Thymus (tissue), 11 donors: Measurements from ENCODE around the gene CRYL1. TPM values are rescaled to one million over a fixed set of nuclear protein-coding genes. Genes with fewer than 3 reads are reported as not detected.

Experiments used
- DNase-seq, 9 donors: peaks; one replicate each; pipeline ENCODE4 v3.0.0-alpha.2; 2013; ENCODE audit warnings: low spot score in 9 of 9, low read depth in 6 of 9, missing footprints in 1 of 9
- H3K27ac ChIP-seq, 2 donors: one replicate each; pipeline ENCODE4 v1.5.1; 2013; ENCODE audit warnings: control low read depth in 1 of 2, low read depth in 1 of 2, low read length in 1 of 2, mild to moderate bottlenecking in 1 of 2, moderate library complexity in 1 of 2
- H3K27me3 ChIP-seq, 2 donors: one replicate each; pipeline ENCODE4 v1.5.1; 2013; ENCODE audit warnings: low read length in 1 of 2; ENCODE audit not compliant: control insufficient read depth in 2 of 2, insufficient read depth in 1 of 2
- H3K36me3 ChIP-seq, 2 donors: one replicate each; pipeline ENCODE4 v1.5.1; 2013; ENCODE audit warnings: low read length in 1 of 2, mild to moderate bottlenecking in 1 of 2, moderate library complexity in 1 of 2; ENCODE audit not compliant: control insufficient read depth in 2 of 2, insufficient read depth in 2 of 2
- H3K4me1 ChIP-seq, 2 donors: one replicate each; pipeline ENCODE4 v1.5.1; 2013; ENCODE audit warnings: low read length in 2 of 2; ENCODE audit not compliant: control insufficient read depth in 2 of 2, insufficient read depth in 2 of 2
- H3K4me3 ChIP-seq, 2 donors: one replicate each; pipeline ENCODE4 v1.5.1; 2013; ENCODE audit warnings: low read length in 2 of 2, control low read depth in 1 of 2, mild to moderate bottlenecking in 1 of 2
- H3K9me3 ChIP-seq, 2 donors: one replicate each; pipeline ENCODE4 v1.5.1; 2013; ENCODE audit warnings: low read length in 1 of 2, mild to moderate bottlenecking in 1 of 2; ENCODE audit not compliant: control insufficient read depth in 2 of 2, insufficient read depth in 1 of 2
- WGBS: extraction: QIAGEN DNeasy Blood & Tissue Kit; methylation state at CpG from one replicate; pipeline ENCODE4 v1.1.7; 2013; 5-methylcytosine and 5-hydroxymethylcytosine counted together
- polyA plus RNA-seq: library from polyadenylated mRNA; stranded (reverse); fragments of 200-250 nt; gene quantifications from one replicate; pipeline ENCODE4 v1.2.3, GENCODE V29; 2013
- total RNA-seq: library from RNA; stranded (reverse); fragments of 120-200 nt; gene quantifications from one replicate; pipeline ENCODE4 v1.2.4, GENCODE V29; 2013
- donor health status: healthy.

CRYL1 gene
- total and polyA plus RNA-seq, 2 donors = 10.0 to 17.5 TPM

DNA sequence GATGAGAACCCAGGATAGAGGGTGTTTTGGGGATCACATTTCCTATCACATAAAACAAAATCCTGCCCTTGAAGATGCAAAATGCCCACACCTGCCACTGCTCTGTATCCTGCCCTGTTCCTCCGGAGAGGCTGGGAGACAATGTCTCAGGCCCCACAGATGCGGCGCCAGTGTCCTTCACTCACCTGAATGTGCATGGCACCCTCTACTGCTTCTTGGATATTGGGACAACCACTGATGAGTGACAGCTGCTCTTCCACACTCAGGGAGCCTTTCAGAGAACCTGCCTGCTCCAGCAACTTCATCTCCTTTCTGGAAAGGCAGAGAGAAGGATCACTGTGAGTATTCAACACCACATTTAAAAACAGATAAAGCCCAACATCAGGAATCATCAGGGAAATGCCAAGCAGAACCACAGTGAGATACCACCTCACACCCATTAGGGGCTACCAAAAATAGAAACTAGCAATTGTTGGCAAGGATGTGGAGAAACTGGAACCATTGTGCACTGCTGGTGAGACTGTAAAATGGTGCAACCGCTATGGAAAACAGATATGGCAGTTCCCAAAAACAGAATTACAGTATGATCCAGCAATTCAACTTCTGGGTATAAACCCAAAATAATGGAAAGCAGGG is 36.4 kb downstream of the CRYL1 start:
- peak in 3 of 9 donors; percentile 66 to 85 (median 76) for DNase-seq
- 56% methylated on average over 4 of the region's 4 CpGs for WGBS
- H3K9me3 ChIP-seq = no peaks in the 10 kb centered on the region
- no peaks in the 10 kb centered on the region for H3K27me3 ChIP-seq
- H3K27ac ChIP-seq = peak overlapping the region in 1 of 2 donors; percentile 92
- H3K4me1 ChIP-seq = peaks cover 15 to 32% of the 10 kb centered on the region in 2 donors
- H3K4me3 ChIP-seq = no peak overlapping the region
- H3K36me3 ChIP-seq = no peaks in the 10 kb centered on the region

DNA sequence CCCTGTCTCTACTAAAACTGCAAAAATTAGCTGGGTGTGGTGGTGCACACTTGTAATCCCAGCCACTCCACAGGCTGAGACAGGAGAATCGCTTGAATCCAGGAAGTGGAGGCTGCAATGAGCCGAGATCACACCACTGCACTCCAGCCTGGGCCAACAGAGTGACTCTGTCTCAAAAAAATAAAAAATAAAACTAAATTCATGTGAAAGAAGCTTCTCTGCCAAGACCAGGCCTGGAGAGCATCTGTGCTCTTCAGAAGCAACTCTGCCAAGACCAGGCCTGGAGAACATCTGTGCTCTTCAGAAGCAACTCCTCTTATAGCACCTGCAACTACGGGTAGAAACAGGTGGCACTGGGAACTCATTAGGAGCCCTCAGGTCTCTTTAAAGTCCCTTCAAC is 37.7 kb downstream of the CRYL1 start:
- peak overlapping the region; percentile 6 to 92 for H3K27ac ChIP-seq
- WGBS = 24% methylated on average over 3 of the region's 3 CpGs
- H3K36me3 ChIP-seq = no peaks in the 10 kb centered on the region
- H3K4me1 ChIP-seq = peaks cover 15 to 32% of the 10 kb centered on the region in 2 donors
- H3K4me3 ChIP-seq = no peak overlapping the region
- no peaks in the 10 kb centered on the region for H3K27me3 ChIP-seq
- DNase-seq = peak in 5 of 9 donors; percentile 64 to 90 (median 76)
- H3K9me3 ChIP-seq = no peaks in the 10 kb centered on the region

DNA sequence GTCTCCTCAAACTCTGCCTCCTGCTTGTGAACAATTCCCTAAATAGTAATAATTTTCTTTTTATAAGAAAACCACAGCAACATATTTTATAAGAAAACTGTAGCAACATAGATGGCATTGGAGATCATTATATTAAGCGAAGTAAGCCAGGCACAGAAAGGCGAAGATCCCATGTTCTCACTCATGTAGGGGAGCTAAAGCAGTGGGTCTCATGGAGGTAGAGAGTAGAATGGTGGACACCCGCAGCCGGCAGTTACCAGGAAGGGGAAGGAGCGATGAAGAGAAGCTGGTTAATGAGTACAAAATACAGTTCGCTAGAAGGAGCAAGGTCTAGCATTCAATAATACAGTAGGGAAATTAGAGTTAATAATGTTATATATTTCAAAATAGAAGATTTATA is 42.9 kb downstream of the CRYL1 start:
- WGBS = 99% methylated on average over 6 of the region's 6 CpGs
- Histone ChIP-seq H3K4me3 (no peak overlapping the region), H3K36me3 (no peaks in the 10 kb centered on the region), H3K4me1 (peaks cover 9 to 34% of the 10 kb centered on the region in 2 donors), H3K27ac (peak overlapping the region in 1 of 2 donors; percentile 60), H3K27me3 (no peaks in the 10 kb centered on the region), H3K9me3 (peaks cover 0 to 2% of the 10 kb centered on the region in 2 donors)
- DNase-seq = no peak

DNA sequence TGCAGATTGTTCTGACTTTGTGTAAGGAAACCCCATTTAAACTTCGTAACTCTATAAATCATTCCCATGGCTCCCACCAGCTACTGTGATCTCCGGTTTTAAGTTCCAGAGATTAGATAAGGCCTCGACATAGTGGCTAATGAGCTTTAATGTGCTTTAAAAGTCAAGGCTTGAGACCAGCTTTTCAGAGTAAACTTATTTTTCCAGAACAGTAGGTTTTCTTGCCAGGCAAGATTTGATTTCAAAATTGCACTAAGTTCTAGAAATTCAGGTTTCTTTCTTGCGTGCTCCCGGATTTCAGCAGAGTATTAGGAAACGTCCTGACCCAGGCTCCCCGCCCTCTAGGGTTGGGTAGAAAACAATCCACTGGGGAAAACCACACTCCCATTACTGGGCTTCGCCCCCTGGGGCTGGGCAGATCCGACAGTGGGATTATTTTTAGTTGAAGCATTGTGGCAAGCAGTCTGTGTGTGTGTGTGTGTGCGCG is 43.3 kb downstream of the CRYL1 start:
- peak overlapping the region in 1 of 2 donors; percentile 60 for H3K27ac ChIP-seq
- no peaks in the 10 kb centered on the region for H3K27me3 ChIP-seq
- no peak for DNase-seq
- H3K36me3 ChIP-seq = no peaks in the 10 kb centered on the region
- 92% methylated on average over 11 of the region's 11 CpGs for WGBS
- H3K9me3 ChIP-seq = peaks cover 0 to 2% of the 10 kb centered on the region in 2 donors
- H3K4me1 ChIP-seq = peaks cover 6 to 31% of the 10 kb centered on the region in 2 donors
- H3K4me3 ChIP-seq = no peak overlapping the region

DNA sequence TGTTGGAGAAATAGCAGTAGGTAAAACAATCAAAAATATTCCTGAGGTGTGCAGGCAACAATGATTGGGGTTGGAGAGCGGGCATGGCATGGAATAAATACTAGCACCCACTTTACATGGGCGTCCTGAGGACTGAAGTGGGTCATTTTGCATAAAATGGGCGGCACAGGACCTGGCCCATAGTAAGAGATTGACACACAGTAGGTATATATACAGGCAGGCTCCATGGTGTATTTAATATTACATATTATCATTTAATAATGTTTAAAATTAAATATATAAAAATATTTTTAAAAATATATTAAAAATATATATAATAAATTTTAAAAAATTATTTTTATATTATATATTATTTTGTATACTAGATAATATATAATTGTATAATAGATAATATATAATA is 48.3 kb downstream of the CRYL1 start:
- H3K27me3 ChIP-seq = no peaks in the 10 kb centered on the region
- no peak for DNase-seq
- 86% methylated on average over 3 of the region's 3 CpGs for WGBS
- no peaks in the 10 kb centered on the region for H3K36me3 ChIP-seq
- no peak overlapping the region for H3K4me3 ChIP-seq
- peaks cover 0 to 10% of the 10 kb centered on the region in 2 donors for H3K9me3 ChIP-seq
- H3K27ac ChIP-seq = peak overlapping the region in 1 of 2 donors; percentile 89
- H3K4me1 ChIP-seq = peaks cover 43 to 70% of the 10 kb centered on the region in 2 donors

DNA sequence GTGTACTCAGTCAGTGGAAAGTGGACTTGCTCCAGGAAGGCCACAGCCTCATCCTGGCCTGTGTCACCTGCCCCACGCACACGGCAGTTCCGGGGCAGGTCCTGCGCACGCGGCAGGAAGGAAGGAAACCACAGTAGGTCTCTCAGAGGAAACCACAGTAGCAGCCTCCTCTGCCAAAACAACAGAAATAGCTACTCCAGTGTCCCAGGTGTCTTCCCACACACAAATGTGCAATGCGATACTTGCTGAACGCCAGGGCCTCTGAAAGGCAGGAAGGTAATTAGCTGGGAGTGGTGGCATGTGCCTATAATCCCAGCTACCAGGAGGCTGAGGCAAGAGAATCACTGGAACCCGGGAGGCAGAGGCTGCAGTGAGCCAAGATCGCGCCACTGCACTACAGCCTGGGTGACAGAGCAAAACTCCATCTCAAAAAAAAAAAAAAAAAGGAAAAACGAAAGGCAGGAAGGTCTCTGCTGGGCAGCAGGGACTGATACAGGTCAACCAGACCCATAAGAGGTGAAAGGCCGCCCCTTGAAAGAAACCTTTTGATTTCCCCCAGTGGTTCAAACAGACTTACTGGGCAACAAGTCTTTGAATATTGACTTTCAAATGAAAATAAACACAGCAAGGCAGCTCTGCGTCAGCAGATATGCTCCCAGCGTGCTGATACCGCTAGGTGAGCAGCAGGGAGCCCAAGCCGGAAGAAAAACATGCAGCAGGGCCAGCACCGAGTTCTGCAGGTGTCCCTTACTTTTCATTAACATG is 49.5 kb downstream of the CRYL1 start:
- H3K27me3 ChIP-seq = no peaks in the 10 kb centered on the region
- peaks cover 49 to 69% of the 10 kb centered on the region in 2 donors for H3K4me1 ChIP-seq
- no peaks in the 10 kb centered on the region for H3K36me3 ChIP-seq
- H3K4me3 ChIP-seq = peak overlapping the region; percentile 19 to 29
- peaks cover 0 to 10% of the 10 kb centered on the region in 2 donors for H3K9me3 ChIP-seq
- 14% methylated on average over 18 of the region's 18 CpGs for WGBS
- peak overlapping the region; percentile 89 to 98 for H3K27ac ChIP-seq
- peak; percentile 61 to 93 (median 78) for DNase-seq

DNA sequence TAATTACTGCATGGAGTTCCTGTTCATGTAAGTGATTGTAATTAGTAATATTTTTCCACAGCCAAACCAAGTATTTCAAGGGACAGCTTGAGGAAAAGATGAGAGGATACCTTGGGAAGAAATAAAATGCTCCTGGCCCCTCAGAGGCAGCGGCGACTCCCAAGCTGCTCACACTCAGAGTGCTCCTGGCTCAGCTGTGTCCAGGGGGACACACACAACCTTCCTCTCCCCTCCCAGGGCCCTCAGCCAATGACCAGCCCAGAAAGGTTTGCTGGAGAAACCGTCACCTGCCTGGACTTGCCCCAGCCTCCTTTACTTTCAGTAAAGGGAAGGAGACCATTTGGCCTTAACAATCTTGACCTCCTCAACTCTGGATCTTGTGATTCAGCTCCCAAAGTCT is 51.1 kb downstream of the CRYL1 start:
- Histone ChIP-seq H3K9me3 (peaks cover 0 to 7% of the 10 kb centered on the region in 2 donors), H3K27ac (peak overlapping the region; percentile 22 to 89), H3K4me1 (peaks cover 45 to 69% of the 10 kb centered on the region in 2 donors), H3K4me3 (no peak overlapping the region), H3K36me3 (no peaks in the 10 kb centered on the region), H3K27me3 (no peaks in the 10 kb centered on the region)
- 98% methylated on average over 3 of the region's 3 CpGs for WGBS
- DNase-seq = no peak

DNA sequence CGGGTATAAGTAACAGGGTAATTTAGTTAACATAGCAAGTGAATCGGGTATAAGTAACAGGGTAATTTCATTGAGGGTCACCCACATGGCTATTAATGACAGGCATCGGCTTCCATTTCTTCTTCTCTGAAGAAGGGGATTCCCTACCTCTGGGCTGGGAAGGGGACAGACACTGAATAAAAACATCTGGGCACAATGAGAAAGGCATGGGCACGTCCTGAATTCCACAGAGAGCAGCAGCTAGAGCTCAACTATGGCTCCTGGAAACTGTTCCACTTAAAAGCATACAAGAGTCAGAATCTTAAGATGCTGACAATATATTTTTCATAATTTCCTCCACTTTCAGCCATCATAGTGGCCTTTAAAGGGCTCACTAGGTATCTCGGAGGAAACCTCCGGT is 51.8 kb downstream of the CRYL1 start:
- Histone ChIP-seq H3K4me1 (peaks cover 46 to 74% of the 10 kb centered on the region in 2 donors), H3K36me3 (no peaks in the 10 kb centered on the region), H3K27me3 (no peaks in the 10 kb centered on the region), H3K9me3 (peaks cover 0 to 7% of the 10 kb centered on the region in 2 donors), H3K27ac (peak overlapping the region; percentile 78 to 89), H3K4me3 (no peak overlapping the region)
- WGBS = 93% methylated on average over 6 of the region's 6 CpGs
- no peak for DNase-seq

DNA sequence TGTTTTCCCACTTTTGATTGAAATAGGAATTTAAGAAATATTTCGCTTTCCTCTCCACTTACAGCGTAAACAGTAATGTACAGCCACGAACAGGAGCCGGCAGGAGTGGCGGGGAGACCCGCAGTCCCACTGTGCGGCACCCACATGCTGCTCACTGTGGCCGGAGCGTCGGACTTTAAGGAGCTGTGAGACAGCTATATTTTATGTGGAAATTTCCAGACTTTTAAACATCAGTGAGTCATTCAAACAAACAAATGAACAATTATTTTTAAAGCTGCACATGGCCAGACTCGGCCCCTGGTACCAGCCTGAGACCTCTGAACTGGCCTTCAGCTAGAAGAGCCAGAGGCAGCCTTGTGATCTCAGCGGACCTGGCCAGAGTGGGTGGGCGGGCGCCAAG is 52.5 kb downstream of the CRYL1 start:
- Histone ChIP-seq H3K27ac (peak overlapping the region; percentile 89), H3K4me3 (no peak overlapping the region), H3K36me3 (no peaks in the 10 kb centered on the region), H3K27me3 (no peaks in the 10 kb centered on the region), H3K9me3 (peaks cover 0 to 7% of the 10 kb centered on the region in 2 donors), H3K4me1 (peaks cover 48 to 82% of the 10 kb centered on the region in 2 donors)
- no peak for DNase-seq
- WGBS = 98% methylated on average over 14 of the region's 14 CpGs
